ENCODE data around the gene UTS2B. TPM values are rescaled to one million over a fixed set of nuclear protein-coding genes. Genes with fewer than 3 reads are reported as not detected.

UTS2B gene
- total and polyA plus RNA-seq, 9 of the 15 experiments (the other 6 are each of a cell fraction or from before 2014, with no cell fraction given), result 0.06 TPM; not detected in 8

- peak; percentile 33; the same call in 1 of the 2 replicates for TF ChIP-seq MGA (IDR thresholded peaks at IDR 0.05)
- TF ChIP-seq GTF2F1 (IDR thresholded peaks at IDR 0.05; ENCODE audit: low read depth, low read length), result no peak
- no peak for TF ChIP-seq IRF2 (CRISPR knock-in tag; IDR thresholded peaks at IDR 0.05)
- TF ChIP-seq ETS2 (tag; IDR thresholded peaks at IDR 0.05; ENCODE audit: borderline replicate concordance, poor library complexity, severe bottlenecking), result no peak
- TF ChIP-seq RFX7 (CRISPR knock-in tag; IDR thresholded peaks at IDR 0.05), result no peak
- no peak for TF ChIP-seq KAT8 (IDR thresholded peaks at IDR 0.05; ENCODE audit: low read depth)
- no peak for TF ChIP-seq NFYB (IDR thresholded peaks at IDR 0.05; ENCODE audit: extremely low read depth, insufficient read length)
- TF ChIP-seq ZNF232 (CRISPR knock-in tag; IDR thresholded peaks at IDR 0.05), result no peak
- TF ChIP-seq ETV6 (IDR thresholded peaks at IDR 0.05; ENCODE audit: borderline replicate concordance in 1 of 2, low read depth in 2 of 2, low read length in 1 of 2), result no peak
- TF ChIP-seq ETV6 (CRISPR knock-in tag; IDR thresholded peaks at IDR 0.05; ENCODE audit: borderline replicate concordance), result no peak
- 0 out of 2 replicates have a peak, but pooled peaks have one; percentile 30 for TF ChIP-seq FOXP1 (CRISPR knock-in tag; IDR thresholded peaks at IDR 0.05)
- TF ChIP-seq HDAC6 (IDR thresholded peaks at IDR 0.05; ENCODE audit: low read depth, low read length), result no peak
- peak; percentile 43; the same call in 1 of the 2 replicates for TF ChIP-seq RB1 (IDR thresholded peaks at IDR 0.05; ENCODE audit: low read depth)
- TF ChIP-seq, protein P1, sequence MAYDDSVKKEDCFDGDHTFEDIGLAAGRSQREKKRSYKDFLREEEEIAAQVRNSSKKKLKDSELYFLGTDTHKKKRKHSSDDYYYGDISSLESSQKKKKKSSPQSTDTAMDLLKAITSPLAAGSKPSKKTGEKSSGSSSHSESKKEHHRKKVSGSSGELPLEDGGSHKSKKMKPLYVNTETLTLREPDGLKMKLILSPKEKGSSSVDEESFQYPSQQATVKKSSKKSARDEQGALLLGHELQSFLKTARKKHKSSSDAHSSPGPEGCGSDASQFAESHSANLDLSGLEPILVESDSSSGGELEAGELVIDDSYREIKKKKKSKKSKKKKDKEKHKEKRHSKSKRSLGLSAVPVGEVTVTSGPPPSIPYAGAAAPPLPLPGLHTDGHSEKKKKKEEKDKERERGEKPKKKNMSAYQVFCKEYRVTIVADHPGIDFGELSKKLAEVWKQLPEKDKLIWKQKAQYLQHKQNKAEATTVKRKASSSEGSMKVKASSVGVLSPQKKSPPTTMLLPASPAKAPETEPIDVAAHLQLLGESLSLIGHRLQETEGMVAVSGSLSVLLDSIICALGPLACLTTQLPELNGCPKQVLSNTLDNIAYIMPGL (CRISPR knock-in tag; IDR thresholded peaks at IDR 0.05), result 0 out of 2 replicates have a peak, but pooled peaks have one; percentile 41
- TF ChIP-seq PTRF (tag; IDR thresholded peaks at IDR 0.05), result no peak
These were observed 1.2 kb downstream of the UTS2B start, which contains the start of gene CCDC50 (continued) for GRCh38 chr3:191328962-191329653.

Data from K562 (cell line).